Lower lobe of right lung (tissue), 2 donors: ENCODE data around the gene CDHR2. TPM values are rescaled to one million over a fixed set of nuclear protein-coding genes. Genes with fewer than 3 reads are reported as not detected.
A peak's percentile ranks its signal among the peaks of the same experiment; 100 is the strongest.

Source experiments
- ATAC-seq, 2 donors: fragments of 200-7000 bp; cut with Tn5 transposase; one replicate each; pipeline ENCODE4 v1.9.1; 2020 to 2022; ENCODE audit warnings: mild to moderate bottlenecking in 2 of 2, moderate library complexity in 2 of 2
- DNase-seq: peaks from one replicate; pipeline ENCODE4 v3.0.0-alpha.2; 2020
- H3K27ac ChIP-seq: fragments of 200-600 bp; one replicate; pipeline ENCODE4 v1.8.0; 2022
- H3K27me3 ChIP-seq: fragments of 200-600 bp; one replicate; pipeline ENCODE4 v1.8.0; 2022; ENCODE audit warnings: low read depth
- H3K36me3 ChIP-seq: fragments of 200-600 bp; one replicate; pipeline ENCODE4 v1.8.0; 2022; ENCODE audit warnings: mild to moderate bottlenecking
- H3K4me1 ChIP-seq: fragments of 200-600 bp; one replicate; pipeline ENCODE4 v1.8.0; 2022
- H3K4me3 ChIP-seq: fragments of 200-600 bp; one replicate; pipeline ENCODE4 v1.8.0; 2022; ENCODE audit warnings: mild to moderate bottlenecking
- H3K9me3 ChIP-seq: fragments of 200-600 bp; one replicate; pipeline ENCODE4 v1.8.0; 2022
- CTCF ChIP-seq: fragments of 200-600 bp; IDR thresholded peaks from one replicate; pipeline ENCODE4 v1.8.0; 2022; ENCODE audit warnings: antibody characterized with exemption, mild to moderate bottlenecking
- intact Hi-C: fragments of 100-400 bp; cut with DNase I; formaldehyde crosslinking; loops from one replicate; pipeline ENCODE4 v1.11.0; 2022
- total RNA-seq: library from RNA; stranded (reverse); fragmentation: NEBNext Ultra II Directional; extraction: Animal tissue kit (Norgen Biotek cat#: 25700); gene quantifications from one replicate; pipeline ENCODE4 v1.2.1, GENCODE V29; 2021
- donor health status: DM: no; HTN: yes; CAD: no; lungs with severe emphysema.

CDHR2 gene
- total RNA-seq, 1 donor from 2014 or later, result 0.62 TPM

DNA sequence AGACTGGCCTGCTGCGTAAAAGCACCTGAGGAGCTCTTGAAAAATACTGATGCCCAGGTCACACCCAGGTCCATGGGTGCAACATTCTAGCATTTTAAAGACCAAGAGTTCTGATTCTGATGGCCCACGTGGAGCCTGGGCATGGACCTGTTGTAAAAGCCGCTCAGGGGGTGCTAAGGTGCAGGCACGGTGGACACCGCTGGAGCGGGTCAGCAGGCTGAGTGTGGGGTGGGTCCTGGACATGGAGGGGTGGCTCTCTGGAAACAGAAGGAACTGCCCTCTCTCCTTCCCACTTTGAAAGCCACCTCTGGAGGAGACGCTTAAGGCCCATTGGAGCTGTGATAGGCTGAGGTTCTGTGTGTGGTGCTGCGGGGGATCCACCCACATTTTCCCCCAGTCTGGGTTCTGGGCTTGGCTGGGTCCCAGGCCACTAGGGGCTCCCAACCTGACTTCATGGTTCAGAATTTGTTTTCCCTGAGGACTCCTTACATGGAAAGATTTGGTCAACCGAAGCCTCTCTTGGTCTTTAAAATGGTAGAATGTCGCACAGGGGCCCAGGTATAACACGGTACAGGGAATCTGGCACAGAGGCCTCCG lies 44.2 kb downstream of the CDHR2 start:
- Histone ChIP-seq H3K36me3 (no peaks in the 10 kb centered on the region), H3K9me3 (no peaks in the 10 kb centered on the region), H3K4me3 (no peak overlapping the region), H3K4me1 (peaks cover 3% of the 10 kb centered on the region), H3K27me3 (peaks cover 15% of the 10 kb centered on the region), H3K27ac (no peak overlapping the region)
- DNase-seq, result no peak
- TF ChIP-seq CTCF, result no peak
- intact Hi-C loops, result no loop called here
- ATAC-seq, result no peak

GRCh38 chr5:176594554-176594953 lies 45.4 kb downstream of the CDHR2 start:
- Histone ChIP-seq H3K9me3 (no peaks in the 10 kb centered on the region), H3K36me3 (no peaks in the 10 kb centered on the region), H3K27me3 (peaks cover 18% of the 10 kb centered on the region), H3K4me3 (no peak overlapping the region), H3K27ac (no peak overlapping the region), H3K4me1 (peaks cover 3% of the 10 kb centered on the region)
- DNase-seq (no peak), ATAC-seq (no peak)
- intact Hi-C loops, result no loop called here
- TF ChIP-seq CTCF, result no peak

DNA sequence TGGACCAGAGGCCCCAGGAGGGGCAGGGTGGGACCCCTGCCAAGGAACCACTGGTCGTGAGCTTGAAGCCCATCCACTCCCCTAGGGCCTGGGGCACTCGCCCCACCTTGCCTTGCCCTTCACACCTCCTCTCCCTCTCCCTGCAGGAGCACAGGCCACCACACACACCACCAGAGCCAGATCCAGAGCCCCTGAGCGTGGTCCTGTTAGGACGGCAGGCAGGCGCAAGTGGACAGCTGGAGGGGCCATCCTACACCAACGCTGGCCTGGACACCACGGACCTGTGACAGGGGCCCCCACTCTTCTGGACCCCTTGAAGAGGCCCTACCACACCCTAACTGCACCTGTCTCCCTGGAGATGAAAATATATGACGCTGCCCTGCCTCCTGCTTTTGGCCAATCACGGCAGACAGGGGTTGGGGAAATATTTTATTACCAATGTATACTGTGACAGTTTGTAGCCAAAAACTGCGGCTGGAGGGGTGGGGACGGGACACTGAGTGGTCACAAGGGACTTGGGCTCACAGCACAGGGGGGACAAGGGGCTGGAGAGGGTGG lies 46.3 kb downstream of the CDHR2 start:
- no peaks in the 10 kb centered on the region for H3K36me3 ChIP-seq

DNA sequence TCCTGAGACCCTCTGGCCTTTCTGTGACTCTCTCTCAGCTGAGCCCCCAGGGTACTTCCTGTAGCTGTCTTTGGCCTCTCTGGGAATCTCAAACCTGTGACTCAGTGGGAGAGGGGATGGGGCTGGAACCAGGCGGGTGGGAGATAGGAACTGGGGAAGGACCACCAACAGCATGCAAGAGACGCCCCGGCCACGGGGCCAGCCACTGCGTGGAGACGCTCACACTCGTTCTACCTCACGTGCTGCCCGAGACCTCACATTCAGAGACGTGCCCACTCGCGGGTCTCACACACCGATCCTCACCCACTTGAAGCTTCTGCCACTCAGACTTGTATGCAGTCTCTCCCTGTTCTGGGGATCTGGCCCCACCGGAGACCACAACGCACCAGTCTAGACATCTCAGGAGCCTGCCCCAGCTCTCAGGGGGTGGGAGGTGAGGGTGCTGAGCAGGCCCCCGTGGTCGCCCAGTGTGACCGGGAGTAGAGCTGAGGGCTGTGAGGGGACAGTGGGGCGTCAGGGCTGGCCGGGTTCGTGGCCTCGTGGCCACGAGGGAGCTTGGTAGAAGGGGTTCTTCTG lies 47.0 kb downstream of the CDHR2 start:
- intact Hi-C loops, result no loop called here
- Histone ChIP-seq H3K4me3 (no peak overlapping the region), H3K9me3 (no peaks in the 10 kb centered on the region), H3K36me3 (no peaks in the 10 kb centered on the region), H3K27ac (no peak overlapping the region), H3K27me3 (peaks cover 18% of the 10 kb centered on the region), H3K4me1 (peaks cover 3% of the 10 kb centered on the region)
- TF ChIP-seq CTCF, result no peak
- no peak for ATAC-seq
- DNase-seq, result no peak

More for the DNA sequence above, 46.3 kb downstream of the CDHR2 start:
- intact Hi-C loops, result no loop called here
- Histone ChIP-seq H3K4me1 (peaks cover 3% of the 10 kb centered on the region), H3K27me3 (peaks cover 18% of the 10 kb centered on the region), H3K27ac (no peak overlapping the region), H3K9me3 (no peaks in the 10 kb centered on the region), H3K4me3 (no peak overlapping the region)
- no peak for TF ChIP-seq CTCF
- no peak for ATAC-seq
- no peak for DNase-seq

DNA sequence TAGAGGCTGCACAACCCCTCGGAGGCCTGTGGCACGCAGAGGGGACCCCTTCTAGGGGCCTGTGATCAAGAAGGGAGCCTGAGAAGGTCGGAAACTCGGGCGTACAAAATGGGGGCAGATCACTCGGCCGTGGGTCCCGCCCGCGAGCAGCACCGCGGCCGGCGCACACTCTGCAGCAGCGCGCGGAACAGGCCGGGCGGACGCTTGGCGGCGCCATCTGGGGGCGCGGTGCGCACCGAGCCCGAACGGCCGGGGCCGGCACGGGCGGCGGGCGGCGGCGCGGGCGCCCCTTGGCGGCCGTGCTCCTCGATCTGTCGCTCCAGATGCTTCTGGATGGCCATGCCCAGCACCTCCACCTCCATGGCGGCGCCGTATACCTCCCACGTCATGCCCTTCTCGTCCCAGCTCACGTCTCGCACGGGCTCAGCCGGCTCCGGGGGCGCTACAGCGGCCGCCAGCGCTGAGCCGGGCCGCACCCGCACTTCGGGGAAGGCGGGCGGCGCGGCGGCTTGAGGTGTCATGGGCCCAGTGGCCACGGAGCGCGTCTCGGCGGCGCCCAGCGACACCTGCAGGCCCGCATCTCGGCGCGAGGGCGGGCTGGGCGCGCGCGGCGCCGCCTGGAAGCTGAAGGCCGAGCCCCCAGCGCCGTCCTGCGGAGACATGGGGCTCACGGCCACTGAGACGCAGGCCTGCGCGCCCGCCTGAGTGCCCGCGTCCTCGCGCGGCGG lies 47.7 kb downstream of the CDHR2 start:
- no peak overlapping the region for H3K27ac ChIP-seq
- H3K36me3 ChIP-seq, result no peaks in the 10 kb centered on the region
- H3K4me3 ChIP-seq, result peak overlapping the region; percentile 33
- H3K4me1 ChIP-seq, result peaks cover 3% of the 10 kb centered on the region
- H3K27me3 ChIP-seq, result peaks cover 18% of the 10 kb centered on the region
- ATAC-seq (peak; percentile 66 to 77), DNase-seq (no peak)
- no peaks in the 10 kb centered on the region for H3K9me3 ChIP-seq
- intact Hi-C loops, result no loop called here
- TF ChIP-seq CTCF, result no peak
